Measurements from ENCODE around the gene TP53I13.
"Not testable (repeated sequence)": the region's sequence is repeated elsewhere in the genome, so short reads cannot be mapped to it uniquely, and the experiment has no call there.

The TP53I13 gene

DNA sequence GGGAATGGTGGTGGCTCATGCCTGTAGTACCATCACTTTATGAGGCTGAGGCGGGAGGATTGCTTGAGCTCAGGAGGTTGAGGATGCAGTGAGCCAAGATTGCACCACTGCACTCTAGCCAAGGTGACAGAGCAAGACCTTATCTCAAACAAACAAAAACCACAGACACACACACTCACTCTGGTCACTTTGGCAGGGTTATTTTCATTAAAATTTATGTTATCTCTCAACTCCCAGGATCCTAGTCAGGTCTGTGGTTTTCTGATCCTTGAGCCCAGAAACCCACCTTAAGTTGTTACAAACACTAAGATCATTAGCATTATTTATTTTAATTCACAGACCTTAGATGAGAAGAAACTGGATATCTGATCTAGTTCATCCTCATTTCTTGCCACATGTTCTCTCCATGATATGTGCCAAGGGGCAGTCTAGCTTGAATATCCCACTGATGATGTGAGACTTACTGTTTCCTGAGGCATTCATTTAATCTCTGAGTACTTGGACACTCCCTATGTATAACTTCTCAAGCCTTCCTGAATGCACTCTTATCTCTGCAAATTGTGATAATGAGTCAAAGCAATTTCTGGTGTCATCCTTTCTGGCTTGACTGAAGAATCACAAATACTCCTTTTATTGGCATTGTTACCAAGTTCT lies 11.3 kb upstream of the TP53I13 start:
- H3K27me3 ChIP-seq (ENCODE audit: control insufficient read depth, insufficient read depth, low read length), result no peaks in the 10 kb centered on the region
- no peak overlapping the region for H3K4me3 ChIP-seq (ENCODE audit: low read length)
- H3K4me1 ChIP-seq (ENCODE audit: control insufficient read depth, insufficient read depth, low read length), result no peaks in the 10 kb centered on the region; the same call in 1 of the 2 replicates
- no peak overlapping the region for H3K27ac ChIP-seq (ENCODE audit: low read length)
- DNase-seq (ENCODE audit: low read depth, low spot score), result no peak
- no CpG with 5 or more reads among the region's 1 CpG for WGBS (ENCODE audit: insufficient coverage, insufficient read length)
- H3K9me3 ChIP-seq (ENCODE audit: control insufficient read depth, insufficient read depth, low read length), result no peaks in the 10 kb centered on the region
- no peaks in the 10 kb centered on the region for H3K36me3 ChIP-seq (ENCODE audit: control insufficient read depth, insufficient read depth, low read length)

DNA sequence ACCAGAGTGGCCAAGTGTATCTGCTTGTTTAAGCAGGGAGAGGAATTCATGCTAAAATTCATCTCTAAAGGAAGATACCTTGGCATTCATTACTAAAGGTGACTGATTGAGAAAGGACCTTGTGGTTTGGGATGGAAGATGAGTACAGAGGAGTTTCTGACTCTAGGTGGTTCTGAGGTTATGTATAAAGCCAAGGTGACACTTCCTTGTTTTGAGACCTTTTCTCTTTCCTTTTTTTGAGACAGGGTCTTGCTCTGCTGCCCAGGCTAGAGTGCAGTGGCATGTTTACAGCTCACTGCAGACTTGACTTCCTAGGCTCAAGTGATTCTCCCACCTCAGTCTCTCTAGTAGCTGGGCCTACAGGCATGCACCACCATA lies 10.8 kb upstream of the TP53I13 start:
- Histone ChIP-seq H3K27ac (ENCODE audit: low read length) (no peak overlapping the region), H3K36me3 (ENCODE audit: control insufficient read depth, insufficient read depth, low read length) (no peaks in the 10 kb centered on the region), H3K27me3 (ENCODE audit: control insufficient read depth, insufficient read depth, low read length) (no peaks in the 10 kb centered on the region), H3K4me3 (ENCODE audit: low read length) (no peak overlapping the region), H3K9me3 (ENCODE audit: control insufficient read depth, insufficient read depth, low read length) (no peaks in the 10 kb centered on the region), H3K4me1 (ENCODE audit: control insufficient read depth, insufficient read depth, low read length) (no peaks in the 10 kb centered on the region; the same call in 1 of the 2 replicates)
- DNase-seq (ENCODE audit: low read depth, low spot score), result no peak

DNA sequence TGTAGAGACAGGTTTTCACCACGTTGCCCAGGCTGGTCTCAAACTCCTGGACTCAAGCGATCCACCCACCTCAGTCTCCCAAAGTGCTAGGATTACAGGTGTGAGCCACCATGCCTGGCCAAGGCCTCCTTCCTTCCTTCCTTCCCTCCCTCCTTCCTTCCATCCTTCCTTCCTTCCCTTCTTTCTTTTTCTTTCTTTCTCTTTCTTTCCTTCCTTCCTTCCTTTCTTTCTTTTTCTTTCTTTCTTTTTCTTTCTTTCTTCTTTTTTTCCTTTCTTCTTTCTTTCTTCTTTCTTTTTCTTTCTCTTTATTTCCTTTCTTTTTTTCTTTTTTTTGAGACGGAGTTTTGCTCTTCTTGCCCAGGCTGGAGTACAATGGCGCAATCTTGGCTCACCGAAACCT lies 10.4 kb upstream of the TP53I13 start:
- not testable (repeated sequence) for H3K9me3 ChIP-seq (ENCODE audit: control insufficient read depth, insufficient read depth, low read length); H3K27me3 ChIP-seq (ENCODE audit: control insufficient read depth, insufficient read depth, low read length); H3K27ac ChIP-seq (ENCODE audit: low read length); DNase-seq (ENCODE audit: low read depth, low spot score); H3K36me3 ChIP-seq (ENCODE audit: control insufficient read depth, insufficient read depth, low read length); H3K4me1 ChIP-seq (ENCODE audit: control insufficient read depth, insufficient read depth, low read length); H3K4me3 ChIP-seq (ENCODE audit: low read length)
- WGBS (ENCODE audit: insufficient coverage, insufficient read length), result no CpG with 5 or more reads among the region's 5 CpGs

GRCh38 chr17:29559640-29560039 lies 8.9 kb upstream of the TP53I13 start:
- WGBS (ENCODE audit: insufficient coverage, insufficient read length), result no CpG with 5 or more reads among the region's 2 CpGs
- H3K4me3 ChIP-seq (ENCODE audit: low read length), result no peak overlapping the region
- no peaks in the 10 kb centered on the region for H3K9me3 ChIP-seq (ENCODE audit: control insufficient read depth, insufficient read depth, low read length)
- no peaks in the 10 kb centered on the region for H3K36me3 ChIP-seq (ENCODE audit: control insufficient read depth, insufficient read depth, low read length)
- H3K27me3 ChIP-seq (ENCODE audit: control insufficient read depth, insufficient read depth, low read length), result no peaks in the 10 kb centered on the region
- H3K27ac ChIP-seq (ENCODE audit: low read length), result no peak overlapping the region
- DNase-seq (ENCODE audit: low read depth, low spot score), result no peak
- no peaks in the 10 kb centered on the region for H3K4me1 ChIP-seq (ENCODE audit: control insufficient read depth, insufficient read depth, low read length)

DNA sequence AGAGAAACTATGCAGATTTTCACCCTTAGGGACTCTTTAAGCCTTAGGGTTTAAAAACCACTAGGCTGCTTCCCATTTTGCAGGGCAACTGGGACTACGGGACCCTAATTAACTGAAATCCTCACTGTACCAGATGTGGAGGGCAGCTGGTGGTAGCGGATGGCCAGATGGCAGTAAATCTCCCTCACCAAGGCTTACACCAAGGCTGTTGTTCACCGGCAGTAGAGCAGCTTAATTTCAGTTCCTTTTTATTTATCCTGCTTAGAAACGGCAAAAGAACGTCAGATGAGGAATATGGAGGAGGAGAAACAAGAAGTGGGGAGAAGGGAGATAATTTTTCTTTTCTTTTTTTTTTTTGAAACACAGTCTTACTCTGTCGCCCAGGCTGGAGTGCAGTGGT lies 8.2 kb upstream of the TP53I13 start:
- peaks cover 1% of the 10 kb centered on the region; the same call in 1 of the 2 replicates for H3K27me3 ChIP-seq (ENCODE audit: control insufficient read depth, insufficient read depth, low read length)
- no CpG with 5 or more reads among the region's 6 CpGs for WGBS (ENCODE audit: insufficient coverage, insufficient read length)
- no peaks in the 10 kb centered on the region for H3K4me1 ChIP-seq (ENCODE audit: control insufficient read depth, insufficient read depth, low read length)
- H3K27ac ChIP-seq (ENCODE audit: low read length), result no peak overlapping the region
- no peak overlapping the region for H3K4me3 ChIP-seq (ENCODE audit: low read length)
- H3K9me3 ChIP-seq (ENCODE audit: control insufficient read depth, insufficient read depth, low read length), result no peaks in the 10 kb centered on the region
- no peak for DNase-seq (ENCODE audit: low read depth, low spot score)
- H3K36me3 ChIP-seq (ENCODE audit: control insufficient read depth, insufficient read depth, low read length), result no peaks in the 10 kb centered on the region

GRCh38 chr17:29561554-29562517 lies 6.7 kb upstream of the TP53I13 start:
- DNase-seq (ENCODE audit: low read depth, low spot score), result no peak
- H3K27ac ChIP-seq (ENCODE audit: low read length), result no peak overlapping the region
- no peaks in the 10 kb centered on the region for H3K9me3 ChIP-seq (ENCODE audit: control insufficient read depth, insufficient read depth, low read length)
- H3K4me3 ChIP-seq (ENCODE audit: low read length), result no peak overlapping the region
- peaks cover 11% of the 10 kb centered on the region; the same call in 1 of the 2 replicates for H3K27me3 ChIP-seq (ENCODE audit: control insufficient read depth, insufficient read depth, low read length)
- H3K4me1 ChIP-seq (ENCODE audit: control insufficient read depth, insufficient read depth, low read length), result peaks cover 2% of the 10 kb centered on the region; the same call in 1 of the 2 replicates
- no CpG with 5 or more reads among the region's 17 CpGs for WGBS (ENCODE audit: insufficient coverage, insufficient read length)
- no peaks in the 10 kb centered on the region for H3K36me3 ChIP-seq (ENCODE audit: control insufficient read depth, insufficient read depth, low read length)

- no CpG with 5 or more reads among the region's 18 CpGs for WGBS (ENCODE audit: insufficient coverage, insufficient read length)
- peaks cover 11% of the 10 kb centered on the region; the same call in 1 of the 2 replicates for H3K27me3 ChIP-seq (ENCODE audit: control insufficient read depth, insufficient read depth, low read length)
- peaks cover 2% of the 10 kb centered on the region; the same call in 1 of the 2 replicates for H3K4me1 ChIP-seq (ENCODE audit: control insufficient read depth, insufficient read depth, low read length)
- no peak overlapping the region for H3K4me3 ChIP-seq (ENCODE audit: low read length)
- DNase-seq (ENCODE audit: low read depth, low spot score), result no peak
- no peaks in the 10 kb centered on the region for H3K36me3 ChIP-seq (ENCODE audit: control insufficient read depth, insufficient read depth, low read length)
- H3K27ac ChIP-seq (ENCODE audit: low read length), result no peak overlapping the region
- no peaks in the 10 kb centered on the region for H3K9me3 ChIP-seq (ENCODE audit: control insufficient read depth, insufficient read depth, low read length)
These were observed 5.9 kb upstream of the TP53I13 start for GRCh38 chr17:29562615-29563014.

GRCh38 chr17:29563816-29564215 lies 4.7 kb upstream of the TP53I13 start:
- Histone ChIP-seq H3K27me3 (ENCODE audit: control insufficient read depth, insufficient read depth, low read length) (peaks cover 11% of the 10 kb centered on the region; the same call in 1 of the 2 replicates), H3K4me1 (ENCODE audit: control insufficient read depth, insufficient read depth, low read length) (peaks cover 2% of the 10 kb centered on the region; the same call in 1 of the 2 replicates), H3K27ac (ENCODE audit: low read length) (no peak overlapping the region), H3K4me3 (ENCODE audit: low read length) (no peak overlapping the region), H3K9me3 (ENCODE audit: control insufficient read depth, insufficient read depth, low read length) (no peaks in the 10 kb centered on the region), H3K36me3 (ENCODE audit: control insufficient read depth, insufficient read depth, low read length) (no peaks in the 10 kb centered on the region)
- no CpG with 5 or more reads among the region's 3 CpGs for WGBS (ENCODE audit: insufficient coverage, insufficient read length)
- DNase-seq (ENCODE audit: low read depth, low spot score), result no peak

GRCh38 chr17:29565643-29566472 lies 2.6 kb upstream of the TP53I13 start:
- H3K27ac ChIP-seq (ENCODE audit: low read length), result no peak overlapping the region
- no CpG with 5 or more reads among the region's 55 CpGs for WGBS (ENCODE audit: insufficient coverage, insufficient read length)
- peaks cover 2% of the 10 kb centered on the region for H3K4me1 ChIP-seq (ENCODE audit: control insufficient read depth, insufficient read depth, low read length)
- H3K9me3 ChIP-seq (ENCODE audit: control insufficient read depth, insufficient read depth, low read length), result no peaks in the 10 kb centered on the region
- H3K4me3 ChIP-seq (ENCODE audit: low read length), result peak overlapping the region; percentile 42; the same call in 1 of the 2 replicates
- peaks cover 11% of the 10 kb centered on the region; the same call in 1 of the 2 replicates for H3K27me3 ChIP-seq (ENCODE audit: control insufficient read depth, insufficient read depth, low read length)
- DNase-seq (ENCODE audit: low read depth, low spot score), result no peak
- no peaks in the 10 kb centered on the region for H3K36me3 ChIP-seq (ENCODE audit: control insufficient read depth, insufficient read depth, low read length)
